Tibial nerve (tissue), 4 donors: ENCODE data around the gene TCFL5.

Experiments used
- EP300 ChIP-seq, 2 donors: sonication (generic); formaldehyde crosslinking; IDR thresholded peaks; one replicate each; pipeline ENCODE4 v1.6.1; 2017; ENCODE audit warnings: antibody characterized with exemption in 2 of 2, mild to moderate bottlenecking in 1 of 2
- TF ChIP-seq, protein P1 (sequence below), 5 experiments: fragments of 200-600 bp in 3 of 5; fragments of 450-650 bp in 2 of 5; sonication (generic) in 3 of 5; IDR thresholded peaks; one replicate each; pipeline ENCODE4 v1.5.1; 2016 to 2019; ENCODE audit warnings: antibody characterized with exemption in 5 of 5, mild to moderate bottlenecking in 3 of 5, moderate library complexity in 2 of 5

DNA sequence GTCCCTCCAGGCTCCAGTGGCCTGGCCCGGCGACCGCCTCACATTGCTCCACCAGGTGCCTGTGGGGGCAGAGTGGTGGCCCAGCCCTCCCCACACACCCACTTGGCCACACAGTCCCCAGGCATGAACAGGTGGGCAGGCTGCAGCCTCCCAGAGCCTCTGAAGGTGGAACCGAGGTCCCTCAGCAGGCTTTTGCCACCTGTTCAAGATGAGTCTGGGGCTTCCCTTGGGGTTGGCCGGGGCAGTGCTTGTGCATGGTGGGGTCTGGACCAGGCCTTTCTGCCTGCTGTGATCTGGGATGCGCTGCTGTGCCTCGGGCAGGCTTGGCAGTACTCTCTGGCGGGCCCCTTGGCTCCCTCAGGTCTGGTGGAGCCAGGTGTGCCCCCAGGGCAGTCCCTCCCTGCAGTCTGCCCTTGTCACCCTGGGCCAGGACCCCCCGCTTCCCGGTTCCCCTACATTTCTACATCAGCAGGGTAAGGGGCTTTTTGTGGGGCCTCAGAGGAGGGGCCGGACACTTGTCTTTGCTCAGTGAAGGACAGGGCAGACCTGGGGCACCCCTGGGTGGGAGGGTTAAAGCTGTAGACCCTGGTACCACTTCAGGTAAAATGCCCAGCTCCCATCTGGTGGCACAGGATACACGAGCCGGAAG is 47.4 kb downstream of the TCFL5 start:
- TF ChIP-seq, protein P1, sequence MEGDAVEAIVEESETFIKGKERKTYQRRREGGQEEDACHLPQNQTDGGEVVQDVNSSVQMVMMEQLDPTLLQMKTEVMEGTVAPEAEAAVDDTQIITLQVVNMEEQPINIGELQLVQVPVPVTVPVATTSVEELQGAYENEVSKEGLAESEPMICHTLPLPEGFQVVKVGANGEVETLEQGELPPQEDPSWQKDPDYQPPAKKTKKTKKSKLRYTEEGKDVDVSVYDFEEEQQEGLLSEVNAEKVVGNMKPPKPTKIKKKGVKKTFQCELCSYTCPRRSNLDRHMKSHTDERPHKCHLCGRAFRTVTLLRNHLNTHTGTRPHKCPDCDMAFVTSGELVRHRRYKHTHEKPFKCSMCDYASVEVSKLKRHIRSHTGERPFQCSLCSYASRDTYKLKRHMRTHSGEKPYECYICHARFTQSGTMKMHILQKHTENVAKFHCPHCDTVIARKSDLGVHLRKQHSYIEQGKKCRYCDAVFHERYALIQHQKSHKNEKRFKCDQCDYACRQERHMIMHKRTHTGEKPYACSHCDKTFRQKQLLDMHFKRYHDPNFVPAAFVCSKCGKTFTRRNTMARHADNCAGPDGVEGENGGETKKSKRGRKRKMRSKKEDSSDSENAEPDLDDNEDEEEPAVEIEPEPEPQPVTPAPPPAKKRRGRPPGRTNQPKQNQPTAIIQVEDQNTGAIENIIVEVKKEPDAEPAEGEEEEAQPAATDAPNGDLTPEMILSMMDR (IDR thresholded peaks at IDR 0.05), result no peak
- TF ChIP-seq EP300 (IDR thresholded peaks at IDR 0.05), result no peak
